Upper lobe of left lung (tissue), 6 donors: ENCODE data around the gene TSGA10. TPM values are rescaled to one million over a fixed set of nuclear protein-coding genes. Genes with fewer than 3 reads are reported as not detected.

Experiments used
- ATAC-seq, 2 donors: fragments of 200-7000 bp; cut with Tn5 transposase; one replicate each; pipeline ENCODE4 v1.9.1; 2022; ENCODE audit warnings: mild to moderate bottlenecking in 2 of 2, moderate library complexity in 2 of 2; ENCODE audit not compliant: low FRiP score in 2 of 2
- DNase-seq, 2 donors: peaks; one replicate each; pipeline ENCODE4 v3.0.0-alpha.2; 2019 to 2020
- H3K27ac ChIP-seq, 4 donors: fragments of 200-600 bp; sonication (generic); one replicate each; pipeline ENCODE4 v1.5.1; 2016 to 2019
- H3K27me3 ChIP-seq, 4 donors: fragments of 200-600 bp; sonication (generic); one replicate each; pipeline ENCODE4 v1.5.1; 2017 to 2019
- H3K36me3 ChIP-seq, 4 donors: fragments of 200-600 bp; sonication (generic); one replicate each; pipeline ENCODE4 v1.5.1; 2016 to 2019
- H3K4me1 ChIP-seq, 4 donors: fragments of 200-600 bp; sonication (generic); one replicate each; pipeline ENCODE4 v1.5.1; 2018 to 2019
- H3K4me3 ChIP-seq, 4 donors: fragments of 200-600 bp; sonication (generic); one replicate each; pipeline ENCODE4 v1.5.1; 2017 to 2019; ENCODE audit warnings: mild to moderate bottlenecking in 2 of 4, moderate library complexity in 1 of 4
- H3K9me3 ChIP-seq, 4 donors: fragments of 200-600 bp; sonication (generic); one replicate each; pipeline ENCODE4 v1.5.1; 2018 to 2019
- CTCF ChIP-seq, 6 experiments: fragments of 450-650 bp in 4 of 6; fragments of 200-600 bp in 2 of 6; sonication (generic) in 2 of 6; IDR thresholded peaks; one replicate each; pipeline ENCODE4 v1.5.1; 2016 to 2019; ENCODE audit warnings: antibody characterized with exemption in 6 of 6
- EP300 ChIP-seq, 4 donors: sonication (generic); formaldehyde crosslinking; IDR thresholded peaks; one replicate each; pipeline ENCODE4 v1.5.1; 2017; ENCODE audit warnings: antibody characterized with exemption in 4 of 4, control low read depth in 2 of 4
- POLR2A ChIP-seq, 4 donors: fragments of 450-650 bp; IDR thresholded peaks; one replicate each; pipeline ENCODE4 v1.5.1; 2016 to 2017; ENCODE audit warnings: antibody characterized with exemption in 4 of 4, mild to moderate bottlenecking in 2 of 4
- POLR2AphosphoS5 ChIP-seq, 2 donors: sonication (generic); formaldehyde crosslinking; IDR thresholded peaks; one replicate each; pipeline ENCODE4 v1.5.1; 2017; ENCODE audit warnings: antibody characterized with exemption in 2 of 2
- WGBS, 2 donors: methylation state at CpG; one replicate each; pipeline ENCODE4 v1.1.5; 2017 to 2018; 5-methylcytosine and 5-hydroxymethylcytosine counted together
- total RNA-seq, 6 donors: library from RNA; depleted of rRNA in 4 of 6; stranded (reverse); fragments of >200 nt in 4 of 6; gene quantifications; one replicate each; pipeline versions ENCODE4 v1.1.0 to v1.2.1, GENCODE V29; 2016 to 2021
- donor health status: DM: no; HTN: no; CAD: no; lungs with moderate emphysema.
- donor health status: DM: no; HTN: yes; CAD: no; lungs with severe emphysema.

Gene TSGA10
- total RNA-seq, 6 donors from 2014 or later, result 3.9 to 33.8 (median 9.4) TPM

GRCh38 chr2:98985905-98986666, 168.7 kb downstream of the TSGA10 start:
- Histone ChIP-seq H3K4me3 (no peak overlapping the region), H3K4me1 (no peaks in the 10 kb centered on the region)
- ATAC-seq, result no peak

GRCh38 chr2:98975611-98976010, 179.1 kb downstream of the TSGA10 start:
- Histone ChIP-seq H3K9me3 (peaks cover 0 to 13% (median 10%) of the 10 kb centered on the region in 4 donors), H3K27ac (no peak overlapping the region), H3K4me3 (no peak overlapping the region), H3K27me3 (no peaks in the 10 kb centered on the region), H3K36me3 (no peaks in the 10 kb centered on the region), H3K4me1 (no peaks in the 10 kb centered on the region)
- TF ChIP-seq POLR2AphosphoS5 (IDR thresholded peaks at IDR 0.05), result no peak
- TF ChIP-seq CTCF (IDR thresholded peaks at IDR 0.05), result no peak
- no peak for TF ChIP-seq POLR2A (IDR thresholded peaks at IDR 0.05)
- no peak for TF ChIP-seq EP300 (IDR thresholded peaks at IDR 0.05)
- ATAC-seq (no peak), DNase-seq (no peak)
- WGBS, 2 donors, result 58 to 71% methylated on average over 2 of the region's 2 CpGs

More at GRCh38 chr2:98985905-98986666, 168.7 kb downstream of the TSGA10 start:
- H3K27ac ChIP-seq, result no peak overlapping the region
- no peaks in the 10 kb centered on the region for H3K36me3 ChIP-seq
- no peaks in the 10 kb centered on the region for H3K27me3 ChIP-seq
- WGBS, 2 donors, result 56 to 66% methylated on average over 2 of the region's 2 CpGs
- no peak for TF ChIP-seq POLR2AphosphoS5 (IDR thresholded peaks at IDR 0.05)
- TF ChIP-seq CTCF (IDR thresholded peaks at IDR 0.05), result no peak
- no peak for TF ChIP-seq EP300 (IDR thresholded peaks at IDR 0.05)
- TF ChIP-seq POLR2A (IDR thresholded peaks at IDR 0.05), result no peak
- DNase-seq, result no peak
- no peaks in the 10 kb centered on the region for H3K9me3 ChIP-seq

GRCh38 chr2:98972582-98973167, 182.1 kb downstream of the TSGA10 start:
- no peaks in the 10 kb centered on the region for H3K4me1 ChIP-seq
- DNase-seq (no peak), ATAC-seq (no peak)
- TF ChIP-seq CTCF (IDR thresholded peaks at IDR 0.05) (no peak), EP300 (IDR thresholded peaks at IDR 0.05) (no peak), POLR2A (IDR thresholded peaks at IDR 0.05) (no peak), POLR2AphosphoS5 (IDR thresholded peaks at IDR 0.05) (no peak)
- no peaks in the 10 kb centered on the region for H3K27me3 ChIP-seq
- no peak overlapping the region for H3K27ac ChIP-seq
- 74 to 96% methylated on average over 1 of the region's 1 CpG for WGBS, 2 donors
- no peak overlapping the region for H3K4me3 ChIP-seq
- H3K9me3 ChIP-seq, result peaks cover 0 to 24% (median 12%) of the 10 kb centered on the region in 4 donors
- H3K36me3 ChIP-seq, result no peaks in the 10 kb centered on the region

- DNase-seq (no peak), ATAC-seq (no peak)
- H3K4me1 ChIP-seq, result no peaks in the 10 kb centered on the region
- H3K27ac ChIP-seq, result no peak overlapping the region
- no peaks in the 10 kb centered on the region for H3K27me3 ChIP-seq
- H3K9me3 ChIP-seq, result no peaks in the 10 kb centered on the region
- H3K4me3 ChIP-seq, result no peak overlapping the region
- TF ChIP-seq CTCF (IDR thresholded peaks at IDR 0.05) (no peak), POLR2AphosphoS5 (IDR thresholded peaks at IDR 0.05) (no peak)
- H3K36me3 ChIP-seq, result no peaks in the 10 kb centered on the region
- 53 to 67% methylated on average over 7 of the region's 7 CpGs for WGBS, 2 donors
These were observed 194.8 kb downstream of the TSGA10 start for GRCh38 chr2:98959810-98960507.
